ENCODE results near the gene AUTS2. TPM values are rescaled to one million over a fixed set of nuclear protein-coding genes. Genes with fewer than 3 reads are reported as not detected.

AUTS2 gene
- total and polyA plus RNA-seq, 4 donors: 4.9 to 24.4 (median 7.0) TPM

DNA sequence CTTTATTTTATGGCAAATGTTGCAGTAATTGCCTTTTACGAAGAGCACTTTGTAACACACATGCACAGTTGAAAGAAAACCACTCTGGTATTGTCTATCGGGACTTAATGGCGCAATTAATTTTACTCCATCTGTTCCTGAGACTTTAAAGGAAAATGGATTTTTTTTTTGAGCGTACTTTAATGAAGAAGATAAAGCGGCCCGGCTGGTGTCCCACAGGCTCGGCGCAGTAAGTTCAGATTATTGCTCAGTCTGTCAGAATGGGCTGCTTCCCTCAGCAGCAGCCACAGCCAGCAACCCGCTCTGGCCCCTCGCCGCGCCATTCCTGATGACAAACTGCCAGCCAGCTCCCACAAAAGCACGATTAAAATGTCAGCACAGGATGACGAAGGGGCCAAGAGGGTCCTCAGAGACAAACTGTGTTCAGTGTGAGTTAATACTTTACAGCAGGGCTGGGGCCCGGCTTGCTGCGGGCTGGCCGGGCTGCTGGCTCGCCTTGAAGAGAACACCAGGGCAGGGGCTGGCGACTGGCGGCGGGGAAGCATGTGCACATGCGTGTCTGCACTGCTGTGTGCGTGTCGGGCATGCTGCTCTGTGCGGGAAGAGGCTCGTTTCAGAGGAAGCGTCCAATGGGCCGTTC lies 1032.7 kb downstream of the AUTS2 start:
- no peak overlapping the region for H3K27ac ChIP-seq (ENCODE audit: low read depth in 1 of 2, low read length in 2 of 2)
- H3K9me3 ChIP-seq (ENCODE audit: control insufficient read depth in 4 of 4, low read length in 3 of 4): no peaks in the 10 kb centered on the region
- no peaks in the 10 kb centered on the region for H3K36me3 ChIP-seq (ENCODE audit: control insufficient read depth in 4 of 4, insufficient read depth in 3 of 4, low read depth in 1 of 4, low read length in 3 of 4)
- H3K27me3 ChIP-seq (ENCODE audit: control insufficient read depth in 4 of 4, insufficient read depth in 4 of 4, low read length in 3 of 4): no peaks in the 10 kb centered on the region
- peaks cover 0 to 5% (median 0%) of the 10 kb centered on the region in 4 donors for H3K4me1 ChIP-seq (ENCODE audit: control insufficient read depth in 4 of 4, insufficient read depth in 4 of 4, low read length in 3 of 4)
- no peak for DNase-seq (ENCODE audit: low spot score)
- WGBS: 89% methylated on average over 28 of the region's 28 CpGs
- no peak overlapping the region for H3K9ac ChIP-seq (ENCODE audit: low read depth in 1 of 2, low read length in 2 of 2)
- H3K4me3 ChIP-seq (ENCODE audit: low read depth in 1 of 3, low read length in 3 of 3): no peak overlapping the region
- no peak for TF ChIP-seq JUND (IDR thresholded peaks at IDR 0.05)
- TF ChIP-seq TAF1 (conservative IDR thresholded peaks at IDR 0.05): no peak
- no peak for TF ChIP-seq HNF4A (conservative IDR thresholded peaks at IDR 0.05)
- TF ChIP-seq FOXA1 (IDR thresholded peaks at IDR 0.05): no peak
- TF ChIP-seq EGR1 (IDR thresholded peaks at IDR 0.05; ENCODE audit: low read depth in 2 of 2): no peak
- TF ChIP-seq RXRA (IDR thresholded peaks at IDR 0.05): no peak
- no peak for TF ChIP-seq MAX (IDR thresholded peaks at IDR 0.05)
- no peak for TF ChIP-seq ZBTB33 (IDR thresholded peaks at IDR 0.05)
- TF ChIP-seq HNF4G (IDR thresholded peaks at IDR 0.05): no peak
- TF ChIP-seq, protein P1, sequence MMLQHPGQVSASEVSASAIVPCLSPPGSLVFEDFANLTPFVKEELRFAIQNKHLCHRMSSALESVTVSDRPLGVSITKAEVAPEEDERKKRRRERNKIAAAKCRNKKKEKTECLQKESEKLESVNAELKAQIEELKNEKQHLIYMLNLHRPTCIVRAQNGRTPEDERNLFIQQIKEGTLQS (IDR thresholded peaks at IDR 0.05): no peak
- TF ChIP-seq, protein P2, sequence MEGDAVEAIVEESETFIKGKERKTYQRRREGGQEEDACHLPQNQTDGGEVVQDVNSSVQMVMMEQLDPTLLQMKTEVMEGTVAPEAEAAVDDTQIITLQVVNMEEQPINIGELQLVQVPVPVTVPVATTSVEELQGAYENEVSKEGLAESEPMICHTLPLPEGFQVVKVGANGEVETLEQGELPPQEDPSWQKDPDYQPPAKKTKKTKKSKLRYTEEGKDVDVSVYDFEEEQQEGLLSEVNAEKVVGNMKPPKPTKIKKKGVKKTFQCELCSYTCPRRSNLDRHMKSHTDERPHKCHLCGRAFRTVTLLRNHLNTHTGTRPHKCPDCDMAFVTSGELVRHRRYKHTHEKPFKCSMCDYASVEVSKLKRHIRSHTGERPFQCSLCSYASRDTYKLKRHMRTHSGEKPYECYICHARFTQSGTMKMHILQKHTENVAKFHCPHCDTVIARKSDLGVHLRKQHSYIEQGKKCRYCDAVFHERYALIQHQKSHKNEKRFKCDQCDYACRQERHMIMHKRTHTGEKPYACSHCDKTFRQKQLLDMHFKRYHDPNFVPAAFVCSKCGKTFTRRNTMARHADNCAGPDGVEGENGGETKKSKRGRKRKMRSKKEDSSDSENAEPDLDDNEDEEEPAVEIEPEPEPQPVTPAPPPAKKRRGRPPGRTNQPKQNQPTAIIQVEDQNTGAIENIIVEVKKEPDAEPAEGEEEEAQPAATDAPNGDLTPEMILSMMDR (IDR thresholded peaks at IDR 0.05; ENCODE audit: low read depth, low read length, missing input control): no peak
- TF ChIP-seq, protein P3, sequence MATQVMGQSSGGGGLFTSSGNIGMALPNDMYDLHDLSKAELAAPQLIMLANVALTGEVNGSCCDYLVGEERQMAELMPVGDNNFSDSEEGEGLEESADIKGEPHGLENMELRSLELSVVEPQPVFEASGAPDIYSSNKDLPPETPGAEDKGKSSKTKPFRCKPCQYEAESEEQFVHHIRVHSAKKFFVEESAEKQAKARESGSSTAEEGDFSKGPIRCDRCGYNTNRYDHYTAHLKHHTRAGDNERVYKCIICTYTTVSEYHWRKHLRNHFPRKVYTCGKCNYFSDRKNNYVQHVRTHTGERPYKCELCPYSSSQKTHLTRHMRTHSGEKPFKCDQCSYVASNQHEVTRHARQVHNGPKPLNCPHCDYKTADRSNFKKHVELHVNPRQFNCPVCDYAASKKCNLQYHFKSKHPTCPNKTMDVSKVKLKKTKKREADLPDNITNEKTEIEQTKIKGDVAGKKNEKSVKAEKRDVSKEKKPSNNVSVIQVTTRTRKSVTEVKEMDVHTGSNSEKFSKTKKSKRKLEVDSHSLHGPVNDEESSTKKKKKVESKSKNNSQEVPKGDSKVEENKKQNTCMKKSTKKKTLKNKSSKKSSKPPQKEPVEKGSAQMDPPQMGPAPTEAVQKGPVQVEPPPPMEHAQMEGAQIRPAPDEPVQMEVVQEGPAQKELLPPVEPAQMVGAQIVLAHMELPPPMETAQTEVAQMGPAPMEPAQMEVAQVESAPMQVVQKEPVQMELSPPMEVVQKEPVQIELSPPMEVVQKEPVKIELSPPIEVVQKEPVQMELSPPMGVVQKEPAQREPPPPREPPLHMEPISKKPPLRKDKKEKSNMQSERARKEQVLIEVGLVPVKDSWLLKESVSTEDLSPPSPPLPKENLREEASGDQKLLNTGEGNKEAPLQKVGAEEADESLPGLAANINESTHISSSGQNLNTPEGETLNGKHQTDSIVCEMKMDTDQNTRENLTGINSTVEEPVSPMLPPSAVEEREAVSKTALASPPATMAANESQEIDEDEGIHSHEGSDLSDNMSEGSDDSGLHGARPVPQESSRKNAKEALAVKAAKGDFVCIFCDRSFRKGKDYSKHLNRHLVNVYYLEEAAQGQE (IDR thresholded peaks at IDR 0.05): no peak
- no peak for TF ChIP-seq GABPA (IDR thresholded peaks at IDR 0.05 in 1 of 2, conservative IDR thresholded peaks at IDR 0.05 in 1 of 2)
- no peak for TF ChIP-seq RAD21 (IDR thresholded peaks at IDR 0.05)
- no peak for TF ChIP-seq SP1 (IDR thresholded peaks at IDR 0.05)
- no peak for TF ChIP-seq YY1 (IDR thresholded peaks at IDR 0.05)
